IMR-90 (cell line): Measurements from ENCODE around the gene FGD3. TPM values are rescaled to one million over a fixed set of nuclear protein-coding genes. Genes with fewer than 3 reads are reported as not detected.

ENCODE experiments used
- ATAC-seq: fragments of 200-7000 bp; cut with Tn5 transposase; 2 replicates; pipeline ENCODE4 v1.9.1; 2020; ENCODE audit warnings: low read depth, mild to moderate bottlenecking, moderate library complexity
- BruUV-seq: library from RNA; stranded (reverse); fragments of 400-500 nt; replicated peaks from 2 replicates; lab custom pipeline; 2021; lab: Mats Ljungman, UMichigan
- CTCF ChIA-PET: fragments of 300-600 bp; formaldehyde crosslinking; extraction: SDS; loops from one replicate; lab custom pipeline; 2021; ENCODE audit warnings: antibody characterized with exemption; lab: Yijun Ruan, JAX
- POLR2A ChIA-PET: fragments of 300-600 bp; sonication (Branson Sonifier 250); formaldehyde crosslinking; loops from one replicate; lab custom pipeline; 2022; ENCODE audit warnings: antibody characterized with exemption; ENCODE audit not compliant: unreplicated experiment; lab: Charles Lee
- DNase-seq: peaks from one replicate; pipeline ENCODE4 v3.0.0; 2013
- H2AFZ ChIP-seq: replicated peaks from 2 replicates; pipeline ENCODE3; 2013; ENCODE audit warnings: low read length, mild to moderate bottlenecking; ENCODE audit not compliant: poor library complexity
- H2AK5ac ChIP-seq: 2 replicates; pipeline ENCODE4 v1.6.1; 2013; ENCODE audit warnings: low read depth, low read length, inconsistent platforms
- H2AK9ac ChIP-seq: replicated peaks from 2 replicates; pipeline ENCODE3; 2013; ENCODE audit warnings: mild to moderate bottlenecking, low read depth, low read length, moderate library complexity; ENCODE audit not compliant: poor library complexity
- H2BK120ac ChIP-seq: 2 replicates; pipeline ENCODE4 v1.6.1; 2013; ENCODE audit warnings: low read depth, low read length, inconsistent platforms
- H2BK15ac ChIP-seq: 3 replicates; pipeline ENCODE4 v1.6.1; 2013; ENCODE audit warnings: low read depth, low read length, inconsistent platforms
- H2BK20ac ChIP-seq: 2 replicates; pipeline ENCODE4 v1.6.1; 2013; ENCODE audit warnings: low read depth, mild to moderate bottlenecking, inconsistent platforms, low read length, moderate library complexity
- H2BK5ac ChIP-seq: 2 replicates; pipeline ENCODE4 v1.6.1; 2013; ENCODE audit warnings: mild to moderate bottlenecking, low read depth, low read length, inconsistent platforms; ENCODE audit not compliant: poor library complexity, severe bottlenecking
- H3K14ac ChIP-seq: replicated peaks from 2 replicates; pipeline ENCODE4 v1.6.1; 2013; ENCODE audit warnings: low read depth, low read length, inconsistent platforms
- H3K18ac ChIP-seq: 2 replicates; pipeline ENCODE4 v1.6.1; 2013; ENCODE audit warnings: low read depth, low read length, control low read depth
- H3K23ac ChIP-seq: 2 replicates; pipeline ENCODE4 v1.6.1; 2013; ENCODE audit warnings: low read depth, low read length, inconsistent platforms
- H3K27ac ChIP-seq: 2 replicates; pipeline ENCODE4 v1.5.1; 2013; ENCODE audit warnings: mild to moderate bottlenecking, control low read depth, low read length; ENCODE audit not compliant: insufficient read depth
- H3K27me3 ChIP-seq: 2 replicates; pipeline ENCODE4 v1.6.1; 2013; ENCODE audit warnings: low read length; ENCODE audit not compliant: control insufficient read depth, insufficient read depth
- H3K36me3 ChIP-seq: 2 replicates; pipeline ENCODE4 v1.6.1; 2013; ENCODE audit warnings: low read length, mixed read lengths; ENCODE audit not compliant: control insufficient read depth, insufficient read depth
- H3K4ac ChIP-seq: 2 replicates; pipeline ENCODE4 v1.6.1; 2013; ENCODE audit warnings: low read depth, low read length, inconsistent platforms
- H3K4me1 ChIP-seq: 2 replicates; pipeline ENCODE4 v1.6.1; 2013; ENCODE audit warnings: low read length, mixed read lengths; ENCODE audit not compliant: control insufficient read depth, insufficient read depth
- H3K4me2 ChIP-seq: 2 replicates; pipeline ENCODE4 v1.6.1; 2013; ENCODE audit warnings: low read depth, mild to moderate bottlenecking, control low read depth, low read length, moderate library complexity
- H3K4me3 ChIP-seq: 2 replicates; pipeline ENCODE4 v1.5.1; 2013; ENCODE audit warnings: low read depth, mild to moderate bottlenecking, control low read depth, low read length, moderate library complexity; ENCODE audit not compliant: insufficient read depth
- H3K56ac ChIP-seq: 2 replicates; pipeline ENCODE4 v1.6.1; 2013; ENCODE audit warnings: low read length, inconsistent platforms; ENCODE audit not compliant: insufficient read depth; ENCODE audit errors: extremely low read depth
- H3K79me1 ChIP-seq, 2 experiments: 2 replicates each; pipeline ENCODE4 v1.6.1; 2013; ENCODE audit warnings: low read length in 2 of 2, inconsistent platforms in 1 of 2, low read depth in 1 of 2
- H3K9ac ChIP-seq: 2 replicates; pipeline ENCODE4 v1.6.1; 2013; ENCODE audit warnings: low read depth, low read length, control low read depth
- H3K9me1 ChIP-seq: 2 replicates; pipeline ENCODE4 v1.6.1; 2013; ENCODE audit warnings: low read length, inconsistent platforms; ENCODE audit not compliant: insufficient read depth
- H3K9me3 ChIP-seq: 2 replicates; pipeline ENCODE4 v1.6.1; 2013; ENCODE audit warnings: low read length; ENCODE audit not compliant: control insufficient read depth, insufficient read depth
- H4K20me1 ChIP-seq: 2 replicates; pipeline ENCODE4 v1.6.1; 2013; ENCODE audit warnings: low read length, inconsistent platforms; ENCODE audit not compliant: insufficient read depth
- H4K5ac ChIP-seq: 2 replicates; pipeline ENCODE4 v1.6.1; 2013; ENCODE audit warnings: mild to moderate bottlenecking, low read depth, low read length, control low read depth
- H4K8ac ChIP-seq, 2 experiments: 2 replicates each; pipeline ENCODE4 v1.6.1; 2013; ENCODE audit warnings: low read depth in 2 of 2, low read length in 2 of 2, control low read depth in 1 of 2, inconsistent platforms in 1 of 2
- H4K91ac ChIP-seq: 2 replicates; pipeline ENCODE4 v1.6.1; 2013; ENCODE audit warnings: low read depth, low read length, inconsistent platforms; ENCODE audit not compliant: insufficient read depth
- BHLHE40 ChIP-seq: fragments of 150-350 bp; IDR thresholded peaks from 2 replicates; pipeline ENCODE4 v1.6.1; 2016; ENCODE audit warnings: mild to moderate bottlenecking, low read depth, low read length
- FOS ChIP-seq: fragments of 150-350 bp; IDR thresholded peaks from 2 replicates; pipeline ENCODE4 v1.6.1; 2016; ENCODE audit warnings: low read depth, low read length
- MAZ ChIP-seq: IDR thresholded peaks from 2 replicates; pipeline ENCODE4 v1.6.1; 2012; ENCODE audit warnings: low read depth, mild to moderate bottlenecking, low read length, improper control_type of control experiment, moderate library complexity, borderline replicate concordance
- NFE2L2 ChIP-seq: fragments of 150-350 bp; IDR thresholded peaks from 2 replicates; pipeline ENCODE4 v1.6.1; 2016; ENCODE audit warnings: low read depth, mild to moderate bottlenecking, low read length
- RAD21 ChIP-seq: IDR thresholded peaks from 2 replicates; pipeline ENCODE4 v1.6.1; 2012; ENCODE audit warnings: low read length, improper control_type of control experiment
- RCOR1 ChIP-seq: IDR thresholded peaks from 2 replicates; pipeline ENCODE4 v1.6.1; 2012; ENCODE audit warnings: mild to moderate bottlenecking, low read length, improper control_type of control experiment; ENCODE audit not compliant: insufficient replicate concordance
- SMC3 ChIP-seq: fragments of 150-350 bp; IDR thresholded peaks from 2 replicates; pipeline ENCODE4 v1.6.1; 2016; ENCODE audit warnings: low read depth, mild to moderate bottlenecking, antibody characterized with exemption, low read length, moderate library complexity
- WGBS, 2 experiments: methylation state at CpG; one replicate each; pipeline versions ENCODE4 v1.1.5 to v1.1.7; 2013; ENCODE audit warnings: missing lambda C conversion rate in 2 of 2; ENCODE audit not compliant: insufficient read length in 1 of 2; ENCODE audit errors: extremely low coverage in 2 of 2; 5-methylcytosine and 5-hydroxymethylcytosine counted together
- dilution Hi-C: fragments of 300-500 bp; cut with HindIII; formaldehyde crosslinking; loops from one replicate; pipeline ENCODE4 v1.14.3; 2018; ENCODE audit warnings: low sequenced_read_pairs; ENCODE audit not compliant: unreplicated experiment
- in situ Hi-C: fragments of 300-500 bp; cut with MboI; formaldehyde crosslinking; loops from 3 replicates; pipeline ENCODE4 v1.14.3; 2019; ENCODE audit warnings: low sequenced_read_pairs, inconsistent platforms, mixed read lengths
- intact Hi-C: fragments of 100-400 bp; cut with micrococcal nuclease; formaldehyde crosslinking; loops from 2 replicates; pipeline ENCODE4 v1.10.0; 2022
- polyA plus RNA-seq, 3 experiments: library from polyadenylated mRNA; depleted of rRNA; stranded (reverse); fragments of >200 nt; gene quantifications; 2 replicates each; pipeline ENCODE4 v1.2.3, GENCODE V29; 2012; ENCODE audit warnings: low replicate concordance in 1 of 3
- total RNA-seq: library from RNA; depleted of rRNA; stranded (reverse); fragments of >200 nt; gene quantifications from 2 replicates; pipeline ENCODE4 v1.2.3, GENCODE V29; 2012

Gene FGD3
- total and polyA plus RNA-seq, 2 of the 4 experiments (the other 2 are of a cell fraction) = not detected

DNA sequence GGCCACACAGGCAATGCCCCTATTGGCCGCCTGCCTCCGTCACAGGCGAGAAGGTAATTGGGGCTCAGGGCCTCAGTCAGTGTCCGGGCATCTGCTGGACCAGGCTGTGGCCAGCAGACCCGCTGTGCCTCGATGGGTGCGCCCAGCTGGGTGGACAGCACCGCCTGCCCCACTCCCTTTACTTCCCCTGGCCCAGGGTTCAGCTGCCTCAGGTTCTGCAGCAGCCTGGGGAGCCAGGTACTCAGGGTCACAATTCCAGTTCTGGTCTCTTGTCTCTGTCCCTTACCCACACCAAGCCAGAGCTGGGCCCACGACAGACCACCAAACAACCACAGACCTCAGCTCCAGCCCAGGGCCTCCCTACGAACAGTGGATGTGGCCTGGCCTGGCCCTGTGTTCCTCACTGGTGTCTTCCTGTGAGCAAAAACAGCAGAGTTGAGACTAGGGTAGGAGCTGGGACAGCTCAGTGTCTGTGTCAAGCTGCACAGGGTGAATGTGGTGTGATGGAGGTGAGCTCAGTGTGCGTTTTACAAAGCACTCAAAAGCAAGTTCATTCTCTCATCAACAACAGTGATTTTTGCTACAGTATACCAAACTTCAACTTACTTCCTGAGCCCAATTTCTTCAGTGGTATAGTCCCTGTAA, 77.8 kb downstream of the FGD3 start:
- WGBS, 2 experiments = 87% methylated on average over 7 of the region's 11 CpGs; no CpG with 5 or more reads in 1 of the 2 experiments
- Histone ChIP-seq H3K56ac (no peak overlapping the region), H3K27ac (no peak overlapping the region), H2AK9ac (no peak overlapping the region), H2BK15ac (no peak overlapping the region), H3K14ac (no peak overlapping the region), H3K4me3 (no peak overlapping the region), H4K20me1 (no peaks in the 10 kb centered on the region), H4K8ac (no peak overlapping the region), H3K23ac (no peak overlapping the region), H3K9me3 (no peaks in the 10 kb centered on the region), H3K27me3 (peaks cover 3% of the 10 kb centered on the region), H3K9ac (no peak overlapping the region), H2AK5ac (no peak overlapping the region), H3K4me2 (no peak overlapping the region), H3K9me1 (no peaks in the 10 kb centered on the region), H2BK120ac (no peak overlapping the region), H3K18ac (no peak overlapping the region), H2AFZ (no peak overlapping the region), H4K91ac (no peak overlapping the region), H3K79me1 (no peaks in the 10 kb centered on the region), H3K4ac (no peak overlapping the region), H3K36me3 (no peaks in the 10 kb centered on the region), H4K5ac (no peak overlapping the region), H2BK20ac (no peak overlapping the region), H3K4me1 (no peaks in the 10 kb centered on the region), H2BK5ac (no peak overlapping the region)
- intact Hi-C loops (no loop called here), dilution Hi-C loops (no loop called here), in situ Hi-C loops (loop anchor here (25.0 kb wide), 1 partner anchor 287 kb away; no protein-coding TSS in a partner anchor)
- ATAC-seq (no peak), DNase-seq (no peak)
- ChIA-PET POLR2A (no interaction called here), CTCF (interaction anchor here (0.6 to 1.3 kb wide), 2 partner anchors 12 to 17 kb away, joined by 3 read pairs; no protein-coding TSS in a partner anchor)
- BruUV-seq = no TSS peak
- no peak for TF ChIP-seq FOS
- TF ChIP-seq BHLHE40 = no peak
- TF ChIP-seq RCOR1 = no peak
- no peak for TF ChIP-seq MAZ
- no peak for TF ChIP-seq NFE2L2
- no peak for TF ChIP-seq SMC3
- no peak for TF ChIP-seq RAD21
